PFSK-1 (cell line): ENCODE data around the gene GLIPR1.

Experiments used
- FOXP2 ChIP-seq: optimal IDR thresholded peaks from 2 replicates; pipeline ENCODE3; 2011; ENCODE audit warnings: borderline replicate concordance, control low read depth, inconsistent platforms; ENCODE audit not compliant: insufficient read depth; ENCODE audit errors: extremely low read length, extremely low read depth
- POLR2AphosphoS5 ChIP-seq: IDR thresholded peaks from 2 replicates; pipeline ENCODE4 v1.6.1; 2012; ENCODE audit warnings: low read depth, mild to moderate bottlenecking, control low read depth, low read length, moderate library complexity
- REST ChIP-seq, 2 experiments: IDR thresholded peaks; 2 replicates each; pipeline versions ENCODE4 v1.6.1 to v1.8.0; 2011 to 2012; ENCODE audit warnings: low read depth in 2 of 2, low read length in 2 of 2, control low read depth in 1 of 2, inconsistent platforms in 1 of 2, mild to moderate bottlenecking in 1 of 2, moderate library complexity in 1 of 2; ENCODE audit not compliant: insufficient read depth in 1 of 2
- SIN3A ChIP-seq: IDR thresholded peaks from 2 replicates; pipeline ENCODE4 v1.6.1; 2012; ENCODE audit warnings: mild to moderate bottlenecking, low read length, moderate library complexity, borderline replicate concordance; ENCODE audit not compliant: insufficient read depth
- TAF1 ChIP-seq: IDR thresholded peaks from 2 replicates; pipeline ENCODE4 v1.6.1; 2012; ENCODE audit warnings: low read length, control low read depth, borderline replicate concordance; ENCODE audit not compliant: insufficient read depth

- TF ChIP-seq POLR2AphosphoS5 = no peak
- no peak for TF ChIP-seq FOXP2
- TF ChIP-seq REST (IDR thresholded peaks at IDR 0.05; ENCODE audit: insufficient read depth in 1 of 2, low read depth in 2 of 2, low read length in 2 of 2) = no peak
- no peak for TF ChIP-seq TAF1
- TF ChIP-seq SIN3A = no peak
These were observed 70.9 kb downstream of the GLIPR1 start for GRCh38 chr12:75551477-75551876.
